ENCODE data around the gene DUSP9. TPM values are rescaled to one million over a fixed set of nuclear protein-coding genes. Genes with fewer than 3 reads are reported as not detected.
"Not testable (repeated sequence)": the region's sequence is repeated elsewhere in the genome, so short reads cannot be mapped to it uniquely, and the experiment has no call there.

DUSP9 gene
- polyA plus RNA-seq, 1 experiment: not detected

GRCh38 chrX:153693216-153694086 lies 46.4 kb downstream of the DUSP9 start:
- no peak for TF ChIP-seq CTCF (IDR thresholded peaks at IDR 0.05; ENCODE audit: low read depth, low read length)
- Histone ChIP-seq H3K27me3 (ENCODE audit: control insufficient read depth, insufficient read depth, low read length) (no peaks in the 10 kb centered on the region), H3K27ac (ENCODE audit: low read depth, low read length) (no peak overlapping the region), H3K4me3 (ENCODE audit: low read depth, low read length) (no peak overlapping the region), H3K9me3 (ENCODE audit: control insufficient read depth, insufficient read depth, low read length) (no peaks in the 10 kb centered on the region)
- ChIA-PET POLR2A (no interaction called here), CTCF (no interaction called here)
- DNase-seq (ENCODE audit: low read depth, low spot score): no peak

GRCh38 chrX:153694256-153694655 lies 47.3 kb downstream of the DUSP9 start:
- H3K9me3 ChIP-seq (ENCODE audit: control insufficient read depth, insufficient read depth, low read length); CTCF ChIA-PET; POLR2A ChIA-PET; H3K27ac ChIP-seq (ENCODE audit: low read depth, low read length); DNase-seq (ENCODE audit: low read depth, low spot score); H3K4me3 ChIP-seq (ENCODE audit: low read depth, low read length); H3K27me3 ChIP-seq (ENCODE audit: control insufficient read depth, insufficient read depth, low read length): not testable (repeated sequence)

GRCh38 chrX:153694687-153695270 lies 47.8 kb downstream of the DUSP9 start:
- CTCF ChIA-PET: no interaction called here

GRCh38 chrX:153696100-153696499 lies 49.1 kb downstream of the DUSP9 start:
- H3K27ac ChIP-seq (ENCODE audit: low read depth, low read length): no peak overlapping the region
- no peak for TF ChIP-seq CTCF (IDR thresholded peaks at IDR 0.05; ENCODE audit: low read depth, low read length)
- DNase-seq (ENCODE audit: low read depth, low spot score): no peak
- ChIA-PET CTCF (no interaction called here), POLR2A (no interaction called here)
- H3K4me3 ChIP-seq (ENCODE audit: low read depth, low read length): no peak overlapping the region
- H3K9me3 ChIP-seq (ENCODE audit: control insufficient read depth, insufficient read depth, low read length): no peaks in the 10 kb centered on the region
- no peaks in the 10 kb centered on the region for H3K27me3 ChIP-seq (ENCODE audit: control insufficient read depth, insufficient read depth, low read length)

More at GRCh38 chrX:153694687-153695270, 47.8 kb downstream of the DUSP9 start:
- Histone ChIP-seq H3K27me3 (ENCODE audit: control insufficient read depth, insufficient read depth, low read length) (no peaks in the 10 kb centered on the region), H3K27ac (ENCODE audit: low read depth, low read length) (no peak overlapping the region), H3K4me3 (ENCODE audit: low read depth, low read length) (no peak overlapping the region), H3K9me3 (ENCODE audit: control insufficient read depth, insufficient read depth, low read length) (no peaks in the 10 kb centered on the region)
- POLR2A ChIA-PET: no interaction called here
- DNase-seq (ENCODE audit: low read depth, low spot score): no peak
- TF ChIP-seq CTCF (IDR thresholded peaks at IDR 0.05; ENCODE audit: low read depth, low read length): no peak

GRCh38 chrX:153696538-153696937 lies 49.5 kb downstream of the DUSP9 start:
- H3K9me3 ChIP-seq (ENCODE audit: control insufficient read depth, insufficient read depth, low read length); CTCF ChIA-PET; DNase-seq (ENCODE audit: low read depth, low spot score); H3K27ac ChIP-seq (ENCODE audit: low read depth, low read length); POLR2A ChIA-PET; H3K4me3 ChIP-seq (ENCODE audit: low read depth, low read length); H3K27me3 ChIP-seq (ENCODE audit: control insufficient read depth, insufficient read depth, low read length): not testable (repeated sequence)

- H3K27ac ChIP-seq (ENCODE audit: low read depth, low read length); CTCF ChIA-PET; H3K4me3 ChIP-seq (ENCODE audit: low read depth, low read length); POLR2A ChIA-PET; H3K9me3 ChIP-seq (ENCODE audit: control insufficient read depth, insufficient read depth, low read length); H3K27me3 ChIP-seq (ENCODE audit: control insufficient read depth, insufficient read depth, low read length); DNase-seq (ENCODE audit: low read depth, low spot score): not testable (repeated sequence)
Observed at GRCh38 chrX:153696986-153697722, 50.2 kb downstream of the DUSP9 start.
